Mammary microvascular endothelial cell (primary cell): ENCODE results near the gene ZDHHC1. TPM values are rescaled to one million over a fixed set of nuclear protein-coding genes. Genes with fewer than 3 reads are reported as not detected.

Source experiments
- total RNA-seq: library from RNA; depleted of rRNA; stranded (reverse); fragments of >200 nt; gene quantifications from 2 replicates; pipeline ENCODE4 v1.2.3, GENCODE V29; 2015

The ZDHHC1 gene, protein sequence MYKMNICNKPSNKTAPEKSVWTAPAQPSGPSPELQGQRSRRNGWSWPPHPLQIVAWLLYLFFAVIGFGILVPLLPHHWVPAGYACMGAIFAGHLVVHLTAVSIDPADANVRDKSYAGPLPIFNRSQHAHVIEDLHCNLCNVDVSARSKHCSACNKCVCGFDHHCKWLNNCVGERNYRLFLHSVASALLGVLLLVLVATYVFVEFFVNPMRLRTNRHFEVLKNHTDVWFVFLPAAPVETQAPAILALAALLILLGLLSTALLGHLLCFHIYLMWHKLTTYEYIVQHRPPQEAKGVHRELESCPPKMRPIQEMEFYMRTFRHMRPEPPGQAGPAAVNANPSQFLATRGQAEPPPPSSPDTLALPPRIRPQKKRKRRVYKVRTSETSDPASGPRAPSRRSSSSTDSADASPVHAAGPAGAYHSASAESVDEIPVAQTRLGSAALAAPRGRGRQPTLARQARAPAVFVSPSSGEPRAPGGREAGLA
- total RNA-seq = 5.2 and 6.7 TPM in 2 replicates

GRCh38 chr16:67415872-67416793 lies at the start of gene ZDHHC1:
Gene ZDHHC1 (minus strand): TSS chr16:67416477. CDS start chr16:67407775, 8,702 bp downstream.

DNA sequence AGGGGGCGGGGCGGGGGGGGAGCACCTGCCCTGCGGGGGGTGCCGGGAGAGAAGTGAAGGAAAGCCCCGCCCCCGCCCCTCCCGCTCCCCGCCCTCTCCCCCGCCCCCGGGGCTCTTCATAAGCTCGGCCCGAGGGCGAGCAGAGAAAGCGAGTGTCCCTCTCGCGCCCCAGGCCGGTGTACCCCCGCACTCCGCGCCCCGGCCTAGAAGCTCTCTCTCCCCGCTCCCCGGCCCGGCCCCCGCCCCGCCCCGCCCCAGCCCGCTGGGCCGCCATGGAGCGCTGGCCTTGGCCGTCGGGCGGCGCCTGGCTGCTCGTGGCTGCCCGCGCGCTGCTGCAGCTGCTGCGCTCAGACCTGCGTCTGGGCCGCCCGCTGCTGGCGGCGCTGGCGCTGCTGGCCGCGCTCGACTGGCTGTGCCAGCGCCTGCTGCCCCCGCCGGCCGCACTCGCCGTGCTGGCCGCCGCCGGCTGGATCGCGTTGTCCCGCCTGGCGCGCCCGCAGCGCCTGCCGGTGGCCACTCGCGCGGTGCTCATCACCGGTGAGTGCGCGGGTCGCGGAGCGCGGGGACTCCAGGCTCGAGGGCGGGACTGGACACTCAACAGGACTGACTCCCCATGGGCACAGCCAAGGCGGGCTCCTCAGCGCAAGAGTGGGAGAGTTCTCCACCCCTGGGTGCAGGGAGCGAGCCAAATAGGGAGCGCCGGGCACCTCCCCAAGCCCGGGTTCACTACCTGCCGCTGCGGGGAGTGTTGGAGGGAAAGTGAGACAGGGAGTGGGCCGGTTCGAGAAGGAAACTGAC lies 14.9 kb upstream of the ZDHHC1 start, which contains the start of gene HSD11B2:
Gene HSD11B2, plus strand, starts transcription at position 145 of the 798 bp plus-strand sequence. Its CDS starts 128 bp downstream, at position 273.

DNA sequence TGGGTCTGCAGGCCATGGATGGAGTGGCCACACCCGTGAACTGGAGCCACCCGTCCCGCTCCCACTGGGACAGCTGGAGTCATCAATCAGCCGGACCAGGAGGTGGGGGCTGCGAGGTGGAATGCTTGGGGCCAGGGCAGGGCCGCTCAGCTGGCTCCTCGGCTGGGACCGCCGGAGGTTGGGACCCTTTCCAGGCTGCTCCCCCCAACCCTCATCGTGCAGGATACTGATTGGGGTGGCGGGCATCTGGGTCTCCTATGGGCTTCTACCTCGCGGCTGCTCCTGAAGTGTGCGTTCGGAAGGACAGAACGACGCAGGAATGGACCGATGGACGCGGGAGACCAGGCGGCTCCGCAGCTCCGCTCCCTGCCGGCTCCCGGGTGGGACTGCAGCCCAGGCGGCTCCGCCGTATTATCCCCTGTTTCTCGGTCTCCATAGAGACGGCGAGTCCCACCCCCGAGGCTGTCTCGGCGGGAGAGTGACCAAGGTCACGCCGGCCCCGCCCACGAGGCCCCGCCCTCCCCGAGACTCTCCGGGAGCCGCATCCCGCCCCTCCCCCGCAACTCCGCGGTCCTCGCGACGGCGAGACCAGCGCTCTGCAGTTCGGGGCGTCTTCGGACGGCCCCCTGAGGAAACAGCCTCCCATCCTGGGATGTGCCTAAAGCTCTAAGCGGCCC lies 23.0 kb downstream of the ZDHHC1 start, which contains the start of gene TPPP3:
Gene TPPP3, minus strand, starts transcription at position 388 of the 677 bp plus-strand sequence. CDS start 2,387 bp downstream, outside the sequence.

Other genes with a start within 250 kb of the ZDHHC1 start
- gene NOL3, start 245.9 kb downstream of the ZDHHC1 start, total RNA-seq = 9.3 and 12.7 TPM in 2 replicates
- gene MATCAP1, start 232.5 kb downstream of the ZDHHC1 start, total RNA-seq = 4.2 and 7.1 TPM in 2 replicates
- gene EXOC3L1, start 226.3 kb downstream of the ZDHHC1 start, total RNA-seq = 9.4 and 13.3 TPM in 2 replicates
- gene E2F4, start 224.3 kb downstream of the ZDHHC1 start, total RNA-seq = 89.3 and 111 TPM in 2 replicates
- 0.60 and 0.98 TPM in 2 replicates for gene ELMO3, start 217.3 kb downstream of the ZDHHC1 start, total RNA-seq
- 32.9 and 34.8 TPM in 2 replicates for gene TMEM208, start 189.3 kb downstream of the ZDHHC1 start, total RNA-seq
- gene FHOD1, start 169.0 kb downstream of the ZDHHC1 start, total RNA-seq = 29.2 and 33.3 TPM in 2 replicates
- gene SLC9A5, start 167.5 kb downstream of the ZDHHC1 start, total RNA-seq = 0.07 and 0.20 TPM in 2 replicates
- 26.1 and 36.1 TPM in 2 replicates for gene PLEKHG4, start 136.9 kb downstream of the ZDHHC1 start, total RNA-seq
- under 0.01 TPM in 1 of 2 replicates, not detected in the other for gene KCTD19, start 89.7 kb downstream of the ZDHHC1 start, total RNA-seq
- 0.39 and 0.40 TPM in 2 replicates for gene LRRC36, start 89.7 kb downstream of the ZDHHC1 start, total RNA-seq
- gene TPPP3, start 23.0 kb downstream of the ZDHHC1 start, total RNA-seq = 0.20 TPM in 1 of 2 replicates, not detected in the other
- gene HSD11B2, start 14.6 kb upstream of the ZDHHC1 start, total RNA-seq = not detected in 2 replicates
- gene ATP6V0D1, start 64.7 kb upstream of the ZDHHC1 start, total RNA-seq = 170 and 206 TPM in 2 replicates
- gene AGRP, start 67.1 kb upstream of the ZDHHC1 start, total RNA-seq = not detected in 2 replicates
- gene RIPOR1, start 112.4 kb upstream of the ZDHHC1 start, total RNA-seq = 53.6 and 66.6 TPM in 2 replicates
- gene CTCF, start 146.0 kb upstream of the ZDHHC1 start, total RNA-seq = 25.5 and 27.7 TPM in 2 replicates
- gene CARMIL2, start 228.7 kb upstream of the ZDHHC1 start, total RNA-seq = 0.25 and 3.6 TPM in 2 replicates
- 26.0 and 35.8 TPM in 2 replicates for gene ACD, start 243.8 kb upstream of the ZDHHC1 start, total RNA-seq
- 2.8 and 4.5 TPM in 2 replicates for gene PARD6A, start 244.5 kb upstream of the ZDHHC1 start, total RNA-seq